Measurements from ENCODE around the gene MINDY4B. TPM values are rescaled to one million over a fixed set of nuclear protein-coding genes. Genes with fewer than 3 reads are reported as not detected.

The MINDY4B gene
- not detected in 2 replicates for total RNA-seq

GRCh38 chr3:150905339-150905738 is at the start of gene MINDY4B:
Gene MINDY4B, minus strand, starts transcription at chr3:150905439. Its CDS starts 0 bp downstream, at chr3:150905439.

Other genes starting within 250 kb of the MINDY4B start
- gene ERICH6, start 201.5 kb downstream of the MINDY4B start, total RNA-seq: 0.06 TPM in 1 of 2 replicates, not detected in the other
- 8.4 and 15.5 TPM in 2 replicates for gene SIAH2, start 142.3 kb downstream of the MINDY4B start, total RNA-seq
- not detected in 2 replicates for gene CLRN1, start 67.3 kb upstream of the MINDY4B start, total RNA-seq
- under 0.01 and 0.19 TPM in 2 replicates for gene MED12L, start 180.2 kb upstream of the MINDY4B start, total RNA-seq